LNCaP clone FGC (cell line): ENCODE results near the gene THBD.

Experiments
- DNase-seq: peaks from one replicate; pipeline ENCODE4 v3.0.0-alpha.2; 2011; ENCODE audit warnings: low read depth
- H3K4me3 ChIP-seq: 2 replicates; pipeline ENCODE4 v1.5.1; 2011; ENCODE audit warnings: mild to moderate bottlenecking, low read depth, low read length, control low read depth
- CTCF ChIP-seq: IDR thresholded peaks from 2 replicates; pipeline ENCODE4 v1.5.1; 2012; ENCODE audit warnings: mild to moderate bottlenecking; ENCODE audit not compliant: control insufficient read depth, insufficient read depth; ENCODE audit errors: extremely low read depth

THBD gene

DNA sequence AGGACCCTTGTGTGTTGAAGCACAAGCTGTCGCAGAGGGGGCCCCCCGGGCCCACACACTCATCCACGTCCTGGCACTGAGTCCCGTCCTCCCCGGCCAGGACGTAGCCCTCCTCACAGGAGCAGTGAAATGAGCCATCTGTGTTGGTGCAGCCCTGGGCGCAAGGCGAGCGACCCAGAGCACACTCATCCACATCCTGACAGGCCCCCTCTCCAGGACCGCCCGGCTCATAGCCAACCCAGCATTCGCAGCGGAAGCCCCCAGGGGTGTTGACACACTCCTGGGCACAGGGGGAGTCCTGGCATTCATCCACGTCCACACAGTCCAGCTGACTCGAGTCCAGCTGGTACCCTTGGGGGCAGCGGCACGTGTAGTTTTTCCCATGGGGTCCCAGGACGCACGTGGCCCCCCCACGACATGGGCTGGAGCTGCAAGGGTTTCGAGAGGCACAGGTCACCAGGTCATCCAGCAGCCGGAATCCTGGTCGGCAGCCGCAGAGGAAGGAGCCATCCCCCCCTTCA lies 35.4 kb upstream of the THBD start:
- H3K4me3 ChIP-seq = no peak overlapping the region
- no peak for TF ChIP-seq CTCF
- DNase-seq = no peak

- H3K4me3 ChIP-seq = no peak overlapping the region
Observed at GRCh38 chr20:23084282-23084844, 34.9 kb upstream of the THBD start.

DNA sequence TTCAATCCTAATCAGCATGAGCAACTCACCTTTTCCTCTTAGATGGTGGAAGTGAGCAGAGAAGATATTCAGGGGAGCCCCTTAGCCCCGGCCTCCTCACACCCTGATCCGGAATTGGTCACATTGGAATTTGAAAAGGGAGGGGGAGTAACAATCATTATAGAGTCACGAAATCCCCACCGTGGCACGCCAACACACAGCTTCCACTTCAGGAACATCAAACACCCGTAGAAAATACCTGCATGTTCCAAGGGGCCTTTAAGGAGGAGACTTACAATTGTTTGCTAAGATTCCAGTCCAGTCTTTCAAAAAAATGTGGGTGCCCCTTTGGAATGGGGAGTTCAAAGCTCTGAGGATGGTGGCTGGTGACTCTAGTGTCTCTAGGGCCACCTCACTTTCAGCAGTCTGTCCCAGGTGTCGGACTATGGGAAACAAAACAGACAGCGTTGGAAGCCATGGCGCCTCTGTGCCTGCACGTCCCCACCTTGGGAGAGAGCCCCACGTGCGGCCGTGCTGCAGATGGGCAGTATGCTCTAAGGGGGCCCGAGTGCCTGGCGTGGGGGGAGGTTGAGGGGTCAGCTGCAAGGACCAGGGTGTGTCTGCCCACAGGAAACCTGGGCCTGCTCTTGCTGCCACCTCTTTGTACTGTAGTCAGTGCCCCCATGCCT lies 34.2 kb upstream of the THBD start:
- H3K4me3 ChIP-seq = no peak overlapping the region
- TF ChIP-seq CTCF = no peak
- no peak for DNase-seq

More at GRCh38 chr20:23084282-23084844, 34.9 kb upstream of the THBD start:
- TF ChIP-seq CTCF = no peak
- DNase-seq = no peak

- TF ChIP-seq CTCF = no peak
- H3K4me3 ChIP-seq = no peak overlapping the region
- no peak for DNase-seq
Observed at GRCh38 chr20:23082846-23083552, 33.5 kb upstream of the THBD start.

GRCh38 chr20:23081263-23081819 lies 31.9 kb upstream of the THBD start:
- TF ChIP-seq CTCF = no peak
- H3K4me3 ChIP-seq = no peak overlapping the region
- DNase-seq = no peak

- no peak for DNase-seq
- no peak overlapping the region for H3K4me3 ChIP-seq
- TF ChIP-seq CTCF = no peak
Observed at GRCh38 chr20:23080521-23080920, 31.0 kb upstream of the THBD start.
